MG63 (cell line): ENCODE results near the gene CADM1. TPM values are rescaled to one million over a fixed set of nuclear protein-coding genes. Genes with fewer than 3 reads are reported as not detected.

ENCODE experiments used
- DNase-seq: peaks from one replicate; pipeline ENCODE4 v3.0.0-alpha.2; 2020
- H3K27me3 ChIP-seq: fragments of 250-450 bp; sonication (Bioruptor Pico); 2 replicates; pipeline ENCODE4 v1.5.1; 2020; ENCODE audit warnings: mild to moderate bottlenecking, moderate library complexity
- H3K36me3 ChIP-seq: fragments of 250-450 bp; sonication (Bioruptor Pico); 2 replicates; pipeline ENCODE4 v1.5.1; 2020; ENCODE audit warnings: mild to moderate bottlenecking, moderate library complexity
- H3K4me3 ChIP-seq: fragments of 250-450 bp; sonication (Bioruptor Pico); 2 replicates; pipeline ENCODE4 v1.5.1; 2020; ENCODE audit warnings: mild to moderate bottlenecking, moderate library complexity
- H3K9me3 ChIP-seq: fragments of 250-450 bp; sonication (Bioruptor Pico); 2 replicates; pipeline ENCODE4 v1.5.1; 2020; ENCODE audit warnings: mild to moderate bottlenecking, moderate library complexity
- total RNA-seq: library from RNA; depleted of rRNA; stranded (reverse); fragments of >200 nt; shearing (Covaris generic); gene quantifications from 2 replicates; pipeline ENCODE4 v1.2.3, GENCODE V29; 2014; ENCODE audit warnings: low replicate concordance

CADM1 gene
- total RNA-seq, 1 experiment from 2014 or later, result 34.4 TPM

- Histone ChIP-seq H3K4me3 (no peak overlapping the region), H3K36me3 (no peaks in the 10 kb centered on the region), H3K27me3 (no peaks in the 10 kb centered on the region), H3K9me3 (no peaks in the 10 kb centered on the region)
- peak; percentile 68 for DNase-seq
Observed at GRCh38 chr11:115408036-115408921, 95.9 kb downstream of the CADM1 start.

GRCh38 chr11:115407496-115407895 lies 96.7 kb downstream of the CADM1 start:
- Histone ChIP-seq H3K27me3 (no peaks in the 10 kb centered on the region), H3K9me3 (no peaks in the 10 kb centered on the region), H3K36me3 (no peaks in the 10 kb centered on the region), H3K4me3 (no peak overlapping the region)
- no peak for DNase-seq

- DNase-seq, result no peak
- no peaks in the 10 kb centered on the region for H3K27me3 ChIP-seq
- H3K36me3 ChIP-seq, result no peaks in the 10 kb centered on the region
- H3K4me3 ChIP-seq, result no peak overlapping the region
- no peaks in the 10 kb centered on the region for H3K9me3 ChIP-seq
Observed at GRCh38 chr11:115406404-115406803, 97.8 kb downstream of the CADM1 start.

- Histone ChIP-seq H3K9me3 (no peaks in the 10 kb centered on the region), H3K27me3 (no peaks in the 10 kb centered on the region), H3K4me3 (no peak overlapping the region), H3K36me3 (no peaks in the 10 kb centered on the region)
- no peak for DNase-seq
Observed at GRCh38 chr11:115398333-115399080, 105.7 kb downstream of the CADM1 start.

GRCh38 chr11:115396533-115396932 lies 107.7 kb downstream of the CADM1 start:
- Histone ChIP-seq H3K36me3 (no peaks in the 10 kb centered on the region), H3K9me3 (no peaks in the 10 kb centered on the region), H3K4me3 (no peak overlapping the region), H3K27me3 (no peaks in the 10 kb centered on the region)
- DNase-seq, result no peak

GRCh38 chr11:115393950-115394349 lies 110.3 kb downstream of the CADM1 start:
- DNase-seq, result no peak
- Histone ChIP-seq H3K4me3 (no peak overlapping the region), H3K27me3 (no peaks in the 10 kb centered on the region), H3K36me3 (no peaks in the 10 kb centered on the region), H3K9me3 (no peaks in the 10 kb centered on the region)

GRCh38 chr11:115391598-115391997 lies 112.6 kb downstream of the CADM1 start:
- Histone ChIP-seq H3K4me3 (no peak overlapping the region), H3K36me3 (no peaks in the 10 kb centered on the region), H3K9me3 (no peaks in the 10 kb centered on the region), H3K27me3 (no peaks in the 10 kb centered on the region)
- DNase-seq, result no peak

- no peak overlapping the region for H3K4me3 ChIP-seq
- DNase-seq, result no peak
- H3K36me3 ChIP-seq, result no peaks in the 10 kb centered on the region
- H3K27me3 ChIP-seq, result no peaks in the 10 kb centered on the region
- H3K9me3 ChIP-seq, result no peaks in the 10 kb centered on the region
Observed at GRCh38 chr11:115391160-115391559, 113.1 kb downstream of the CADM1 start.

- DNase-seq, result no peak
Observed at GRCh38 chr11:115390441-115390840, 113.8 kb downstream of the CADM1 start.

GRCh38 chr11:115389790-115390189 lies 114.4 kb downstream of the CADM1 start:
- Histone ChIP-seq H3K9me3 (no peaks in the 10 kb centered on the region), H3K4me3 (no peak overlapping the region), H3K36me3 (no peaks in the 10 kb centered on the region), H3K27me3 (no peaks in the 10 kb centered on the region)
- no peak for DNase-seq

More at GRCh38 chr11:115390441-115390840, 113.8 kb downstream of the CADM1 start:
- no peaks in the 10 kb centered on the region for H3K27me3 ChIP-seq
- no peak overlapping the region for H3K4me3 ChIP-seq
- no peaks in the 10 kb centered on the region for H3K36me3 ChIP-seq
- H3K9me3 ChIP-seq, result no peaks in the 10 kb centered on the region

GRCh38 chr11:115385226-115385625 lies 119.0 kb downstream of the CADM1 start:
- Histone ChIP-seq H3K27me3 (no peaks in the 10 kb centered on the region), H3K4me3 (no peak overlapping the region), H3K36me3 (no peaks in the 10 kb centered on the region), H3K9me3 (no peaks in the 10 kb centered on the region)
- DNase-seq, result peak; percentile 21

GRCh38 chr11:115384236-115384635 lies 120.0 kb downstream of the CADM1 start:
- H3K9me3 ChIP-seq, result no peaks in the 10 kb centered on the region
- no peak overlapping the region for H3K4me3 ChIP-seq
- H3K27me3 ChIP-seq, result no peaks in the 10 kb centered on the region
- no peaks in the 10 kb centered on the region for H3K36me3 ChIP-seq
- no peak for DNase-seq

- no peaks in the 10 kb centered on the region for H3K36me3 ChIP-seq
- no peak for DNase-seq
- no peak overlapping the region for H3K4me3 ChIP-seq
- no peaks in the 10 kb centered on the region for H3K27me3 ChIP-seq
- no peaks in the 10 kb centered on the region for H3K9me3 ChIP-seq
Observed at GRCh38 chr11:115383431-115383830, 120.8 kb downstream of the CADM1 start.

GRCh38 chr11:115379528-115379927 lies 124.7 kb downstream of the CADM1 start:
- H3K27me3 ChIP-seq, result no peaks in the 10 kb centered on the region
- no peak overlapping the region for H3K4me3 ChIP-seq
- no peaks in the 10 kb centered on the region for H3K36me3 ChIP-seq
- DNase-seq, result no peak
- H3K9me3 ChIP-seq, result no peaks in the 10 kb centered on the region

- no peaks in the 10 kb centered on the region for H3K9me3 ChIP-seq
- no peaks in the 10 kb centered on the region for H3K36me3 ChIP-seq
- DNase-seq, result no peak
- H3K27me3 ChIP-seq, result no peaks in the 10 kb centered on the region
- no peak overlapping the region for H3K4me3 ChIP-seq
Observed at GRCh38 chr11:115378557-115378956, 125.7 kb downstream of the CADM1 start.

GRCh38 chr11:115377882-115378296 lies 126.3 kb downstream of the CADM1 start:
- Histone ChIP-seq H3K9me3 (no peaks in the 10 kb centered on the region), H3K36me3 (no peaks in the 10 kb centered on the region), H3K27me3 (no peaks in the 10 kb centered on the region), H3K4me3 (no peak overlapping the region)
- no peak for DNase-seq

- no peak for DNase-seq
- H3K9me3 ChIP-seq, result no peaks in the 10 kb centered on the region
Observed at GRCh38 chr11:115368616-115369015, 135.6 kb downstream of the CADM1 start.

More at GRCh38 chr11:115368616-115369015, 135.6 kb downstream of the CADM1 start:
- no peaks in the 10 kb centered on the region for H3K36me3 ChIP-seq
- H3K27me3 ChIP-seq, result no peaks in the 10 kb centered on the region
- H3K4me3 ChIP-seq, result no peak overlapping the region
